ENCODE measurements around the gene ITSN1.

The ITSN1 gene

GRCh38 chr21:33828577-33828976, 186.3 kb downstream of the ITSN1 start:
- no peaks in the 10 kb centered on the region for H3K9me3 ChIP-seq (ENCODE audit: control insufficient read depth, insufficient read depth, low read length)
- no peak overlapping the region for H3K27ac ChIP-seq (ENCODE audit: low read depth, low read length)
- H3K27me3 ChIP-seq (ENCODE audit: control insufficient read depth, low read length): no peaks in the 10 kb centered on the region
- no peaks in the 10 kb centered on the region for H3K79me2 ChIP-seq (ENCODE audit: control insufficient read depth, low read length)
- no peaks in the 10 kb centered on the region for H4K20me1 ChIP-seq (ENCODE audit: control insufficient read depth, insufficient read depth, low read depth, low read length)
- no peaks in the 10 kb centered on the region for H3F3A ChIP-seq (ENCODE audit: control insufficient read depth, insufficient read depth)
- no peaks in the 10 kb centered on the region for H3K4me1 ChIP-seq (ENCODE audit: control insufficient read depth, low read length)
- H3K36me3 ChIP-seq (ENCODE audit: control insufficient read depth, low read length): no peaks in the 10 kb centered on the region
- H3K4me3 ChIP-seq (ENCODE audit: low read length): no peak overlapping the region
- H3K9me2 ChIP-seq (replicated peaks; ENCODE audit: control insufficient read depth, low read length): no peaks in the 10 kb centered on the region
- no peak overlapping the region for H3K4me2 ChIP-seq (ENCODE audit: low read length)
- TF ChIP-seq CTCF (IDR thresholded peaks at IDR 0.05; ENCODE audit: low read depth, low read length, poor library complexity, severe bottlenecking) (no peak), EZH2phosphoT487 (IDR thresholded peaks at IDR 0.05; ENCODE audit: borderline replicate concordance, low read length) (no peak)

GRCh38 chr21:33829844-33830243, 187.5 kb downstream of the ITSN1 start:
- H3K27ac ChIP-seq (ENCODE audit: low read depth, low read length): no peak overlapping the region
- H3K79me2 ChIP-seq (ENCODE audit: control insufficient read depth, low read length): no peaks in the 10 kb centered on the region
- no peak for TF ChIP-seq CTCF (IDR thresholded peaks at IDR 0.05; ENCODE audit: low read depth, low read length, poor library complexity, severe bottlenecking)
- no peak for TF ChIP-seq EZH2phosphoT487 (IDR thresholded peaks at IDR 0.05; ENCODE audit: borderline replicate concordance, low read length)
- no peaks in the 10 kb centered on the region for H3K9me2 ChIP-seq (replicated peaks; ENCODE audit: control insufficient read depth, low read length)
- no peaks in the 10 kb centered on the region for H3K36me3 ChIP-seq (ENCODE audit: control insufficient read depth, low read length)
- no peaks in the 10 kb centered on the region for H4K20me1 ChIP-seq (ENCODE audit: control insufficient read depth, insufficient read depth, low read depth, low read length)
- H3K27me3 ChIP-seq (ENCODE audit: control insufficient read depth, low read length): no peaks in the 10 kb centered on the region
- no peaks in the 10 kb centered on the region for H3K4me1 ChIP-seq (ENCODE audit: control insufficient read depth, low read length)
- no peaks in the 10 kb centered on the region for H3F3A ChIP-seq (ENCODE audit: control insufficient read depth, insufficient read depth)
- no peaks in the 10 kb centered on the region for H3K9me3 ChIP-seq (ENCODE audit: control insufficient read depth, insufficient read depth, low read length)
- H3K4me2 ChIP-seq (ENCODE audit: low read length): no peak overlapping the region
- H3K4me3 ChIP-seq (ENCODE audit: low read length): no peak overlapping the region

- Histone ChIP-seq H3K79me2 (ENCODE audit: control insufficient read depth, low read length) (no peaks in the 10 kb centered on the region), H3F3A (ENCODE audit: control insufficient read depth, insufficient read depth) (no peaks in the 10 kb centered on the region), H3K9me2 (replicated peaks; ENCODE audit: control insufficient read depth, low read length) (no peaks in the 10 kb centered on the region), H3K4me1 (ENCODE audit: control insufficient read depth, low read length) (no peaks in the 10 kb centered on the region), H3K36me3 (ENCODE audit: control insufficient read depth, low read length) (no peaks in the 10 kb centered on the region), H3K27ac (ENCODE audit: low read depth, low read length) (no peak overlapping the region), H3K4me2 (ENCODE audit: low read length) (no peak overlapping the region), H3K4me3 (ENCODE audit: low read length) (no peak overlapping the region), H4K20me1 (ENCODE audit: control insufficient read depth, insufficient read depth, low read depth, low read length) (no peaks in the 10 kb centered on the region), H3K9me3 (ENCODE audit: control insufficient read depth, insufficient read depth, low read length) (no peaks in the 10 kb centered on the region), H3K27me3 (ENCODE audit: control insufficient read depth, low read length) (no peaks in the 10 kb centered on the region)
- no peak for TF ChIP-seq CTCF (IDR thresholded peaks at IDR 0.05; ENCODE audit: low read depth, low read length, poor library complexity, severe bottlenecking)
- TF ChIP-seq EZH2phosphoT487 (IDR thresholded peaks at IDR 0.05; ENCODE audit: borderline replicate concordance, low read length): no peak
These were observed 189.8 kb downstream of the ITSN1 start for GRCh38 chr21:33831962-33832659.

Measured in DOHH2 (cell line).